ENCODE results near the gene MICAL3.
"Not testable (repeated sequence)": the region's sequence is repeated elsewhere in the genome, so short reads cannot be mapped to it uniquely, and the experiment has no call there.

The MICAL3 gene

DNA sequence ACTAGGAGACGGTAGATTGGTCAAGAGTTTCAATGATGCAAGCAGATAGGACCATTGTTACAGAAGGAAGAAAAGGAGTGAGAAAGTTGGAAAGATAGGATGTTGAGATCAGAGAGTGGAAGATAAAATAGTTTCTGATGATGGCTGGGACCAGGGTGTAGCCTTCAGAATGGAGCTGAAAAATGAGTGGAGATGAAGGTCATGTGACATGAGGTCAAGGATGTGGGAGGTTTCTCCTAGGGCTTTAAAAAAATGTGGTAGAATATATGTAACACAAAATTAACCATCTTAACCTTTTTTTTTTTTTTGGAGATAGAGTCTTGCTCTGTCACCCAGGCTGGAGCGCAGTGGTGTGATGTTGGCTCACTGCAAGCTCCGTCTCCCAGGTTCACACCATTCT, 35.1 kb upstream of the MICAL3 start:
- DNase-seq (ENCODE audit: low spot score) (no peak), FAIRE-seq (no peak)

DNA sequence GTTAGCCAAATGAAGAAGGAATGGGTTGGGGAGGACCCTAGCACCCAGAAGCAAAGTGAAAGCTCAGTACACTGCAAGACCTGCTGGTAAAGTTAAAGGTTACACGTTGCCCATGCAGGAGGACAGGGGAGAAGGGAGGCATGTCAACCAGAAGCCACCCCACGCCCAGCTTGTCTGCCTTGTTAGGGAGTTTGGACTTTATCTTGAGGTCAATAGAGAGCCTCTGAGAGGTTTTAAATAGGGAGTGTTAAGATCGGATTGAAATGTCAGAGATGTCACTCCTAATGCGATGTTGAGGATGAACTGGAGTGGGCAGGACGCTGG, 34.7 kb upstream of the MICAL3 start:
- DNase-seq (ENCODE audit: low spot score) (no peak), FAIRE-seq (no peak)

DNA sequence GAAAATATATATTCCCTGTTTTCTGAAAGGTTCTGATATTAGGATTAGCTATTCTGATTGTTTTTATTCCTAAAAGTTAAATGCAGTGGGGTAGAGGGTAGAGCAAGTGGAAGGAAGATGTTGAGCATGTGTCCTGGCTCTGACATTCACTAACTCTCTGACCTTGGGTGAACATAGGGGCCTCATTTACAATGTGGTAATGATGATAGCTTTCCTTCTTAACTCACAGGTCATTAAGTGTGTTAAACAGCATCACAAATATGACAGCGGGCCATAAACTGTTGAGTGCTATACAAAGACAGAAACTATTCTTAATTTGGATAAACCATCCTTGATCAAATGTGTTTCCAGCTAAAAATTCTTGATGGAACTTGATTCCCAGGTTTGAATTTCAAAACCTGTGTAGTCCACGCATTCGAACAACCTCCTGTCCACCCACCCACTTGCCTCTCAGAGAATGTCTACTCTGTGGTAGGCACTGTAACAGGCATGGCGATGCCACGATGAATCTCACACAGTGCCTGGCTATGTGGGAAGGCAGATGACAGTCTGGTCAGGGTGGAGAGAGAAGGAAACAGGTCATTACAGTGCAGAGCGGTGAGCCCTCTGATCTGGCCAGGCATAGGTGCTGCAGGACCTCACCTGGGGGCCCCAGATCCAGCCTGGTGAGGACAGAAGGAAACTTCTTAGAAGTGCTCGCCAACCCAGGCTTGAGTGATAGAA, 34.2 kb upstream of the MICAL3 start:
- no peak for FAIRE-seq
- DNase-seq (ENCODE audit: low spot score): no peak

DNA sequence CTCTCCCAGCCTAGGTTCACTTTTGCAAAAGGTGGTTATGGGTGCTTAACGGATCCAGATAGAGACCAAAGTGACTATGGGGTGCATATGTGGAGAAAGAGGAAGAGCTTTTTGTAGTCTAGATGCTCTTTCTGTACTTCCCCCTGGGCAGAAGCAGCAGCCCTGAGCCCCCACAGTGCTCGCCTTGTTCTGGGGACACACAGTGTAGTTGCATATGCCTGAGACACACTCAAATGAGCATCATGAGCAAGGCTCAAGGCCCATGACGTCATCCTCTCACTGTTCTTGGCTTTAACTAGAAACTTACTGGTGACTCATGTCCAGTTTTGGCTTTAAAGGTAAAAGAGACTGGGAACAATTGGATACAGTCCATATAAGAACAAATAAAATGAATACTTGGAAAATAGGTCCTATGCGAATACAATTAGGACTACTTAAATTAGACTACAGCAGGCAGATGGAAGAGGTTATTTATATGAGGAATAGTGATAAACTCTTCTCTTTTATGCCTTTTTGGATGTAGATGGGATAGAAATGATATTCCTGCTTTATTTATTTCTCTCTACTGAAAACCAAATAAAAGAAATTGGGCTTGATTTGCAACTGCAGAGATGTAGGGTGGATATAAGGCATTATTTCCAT, 33.3 kb upstream of the MICAL3 start:
- FAIRE-seq (peak; percentile 90), DNase-seq (ENCODE audit: low spot score) (peak; percentile 87)

DNA sequence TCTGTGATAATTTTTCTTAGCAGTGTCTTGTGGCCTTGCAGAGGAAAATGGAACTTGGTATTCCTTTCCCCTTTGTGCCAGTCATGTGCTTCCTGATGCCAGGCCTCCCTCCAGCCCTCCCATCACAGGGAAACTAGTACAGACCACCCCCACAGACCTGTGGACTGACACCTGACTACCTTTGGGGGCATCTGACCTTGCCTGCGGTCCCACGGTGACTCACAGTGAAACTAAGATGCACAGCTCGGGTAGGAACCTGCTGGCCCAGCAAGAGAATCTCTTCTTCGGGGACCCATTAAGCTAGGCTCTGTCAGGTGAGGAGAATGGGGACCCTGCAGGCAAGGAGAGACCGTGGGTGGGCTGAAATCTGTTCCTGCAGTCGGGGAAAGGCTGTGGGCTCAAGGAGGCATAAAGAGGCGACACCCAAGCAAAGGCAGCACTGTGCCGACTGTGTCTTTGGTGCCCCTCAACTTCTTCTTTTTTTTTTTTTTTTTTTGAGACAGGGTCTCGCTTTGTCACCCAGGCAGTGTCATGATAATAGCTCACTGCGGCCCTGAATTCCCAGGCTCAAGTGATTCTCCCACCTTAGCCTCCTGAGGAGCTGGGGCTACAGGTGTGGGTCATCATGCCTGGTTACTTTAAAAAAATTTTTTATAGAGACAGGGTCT, 32.6 kb upstream of the MICAL3 start:
- FAIRE-seq (no peak), DNase-seq (ENCODE audit: low spot score) (no peak)

DNA sequence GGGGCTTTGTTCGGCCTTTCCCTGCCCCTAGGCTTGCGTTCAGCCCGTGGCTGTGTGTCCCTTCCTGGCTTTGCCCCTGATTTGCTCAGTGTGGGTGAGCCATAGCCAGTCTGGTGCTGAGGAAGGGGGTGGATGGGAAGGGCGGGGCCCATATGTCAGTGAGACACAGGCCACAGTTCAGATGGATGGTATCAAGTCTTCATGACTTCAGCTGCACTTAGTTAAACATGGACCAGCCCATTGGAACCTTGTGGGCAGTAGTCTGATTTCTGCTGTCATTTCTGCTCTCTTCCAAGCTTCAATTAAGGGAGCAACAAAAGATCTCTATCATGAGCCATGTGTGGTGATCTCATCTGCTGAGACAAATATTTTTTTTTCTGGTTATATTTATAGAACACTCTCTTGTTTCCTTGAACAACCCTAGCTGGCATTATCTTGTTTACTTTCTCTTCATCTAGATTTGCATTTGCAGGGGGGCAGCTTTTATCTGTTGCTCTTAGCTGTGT, 31.9 kb upstream of the MICAL3 start:
- FAIRE-seq: peak; percentile 72
- DNase-seq (ENCODE audit: low spot score): peak; percentile 75

DNA sequence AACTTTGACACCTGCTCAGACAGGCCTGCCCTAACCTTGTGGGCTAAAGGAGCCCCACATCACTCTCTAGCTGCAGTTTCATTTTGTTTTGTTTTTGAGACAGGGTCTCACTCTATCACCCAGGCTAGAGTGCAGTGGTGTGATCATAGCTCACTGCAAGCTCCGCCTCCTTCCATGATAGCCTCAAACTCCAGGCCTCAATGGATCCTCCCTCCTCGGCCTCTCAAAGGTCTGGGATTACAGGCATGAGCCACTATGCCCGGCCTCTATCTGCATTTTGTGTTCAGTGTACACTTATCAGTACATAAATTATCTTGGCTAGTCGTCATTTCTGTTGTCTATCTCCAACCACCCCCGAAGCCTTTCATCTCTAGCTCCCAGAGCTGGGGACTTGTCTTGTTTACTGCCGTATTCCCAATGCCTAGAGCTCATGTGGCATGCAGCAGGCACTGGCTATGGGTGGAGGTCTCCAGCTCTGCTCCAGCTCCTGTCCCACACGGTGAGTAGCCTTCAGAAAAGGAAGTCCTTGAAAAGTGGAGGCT, 31.3 kb upstream of the MICAL3 start:
- FAIRE-seq: no peak
- no peak for DNase-seq (ENCODE audit: low spot score)

DNA sequence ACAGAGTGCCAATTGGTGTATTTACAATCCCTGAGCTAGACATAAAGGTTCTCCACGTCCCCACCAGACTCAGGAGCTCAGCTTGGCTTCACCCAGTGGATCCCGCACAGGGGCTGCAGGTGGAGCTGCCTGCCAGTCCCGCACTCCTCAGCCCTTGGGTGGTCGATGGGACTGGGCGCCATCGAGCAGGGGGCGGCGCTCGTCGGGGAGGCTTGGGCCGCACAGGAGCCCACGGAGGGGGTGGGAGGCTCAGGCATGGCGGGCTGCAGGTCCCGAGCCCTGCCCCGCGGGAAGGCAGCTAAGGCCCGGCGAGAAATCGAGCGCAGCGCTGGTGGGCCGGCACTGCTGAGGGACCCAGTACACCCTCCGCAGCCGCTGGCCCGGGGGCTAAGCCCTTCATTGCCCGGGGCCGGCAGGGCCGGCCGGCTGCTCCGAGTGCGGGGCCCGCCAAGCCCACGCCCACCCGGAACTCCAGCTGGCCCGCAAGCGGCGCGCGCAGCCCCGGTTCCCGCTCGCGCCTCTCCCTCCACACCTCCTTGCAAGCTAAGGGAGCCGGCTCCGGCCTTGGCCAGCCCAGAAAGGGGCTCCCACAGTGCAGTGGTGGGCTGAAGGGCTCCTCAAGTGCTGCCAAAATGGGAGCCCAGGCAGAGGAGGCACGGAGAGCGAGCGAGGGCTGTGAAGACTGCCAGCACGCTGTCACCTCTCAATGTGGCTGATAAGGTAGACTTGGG, 29.0 kb upstream of the MICAL3 start:
- FAIRE-seq; DNase-seq (ENCODE audit: low spot score): not testable (repeated sequence)

DNA sequence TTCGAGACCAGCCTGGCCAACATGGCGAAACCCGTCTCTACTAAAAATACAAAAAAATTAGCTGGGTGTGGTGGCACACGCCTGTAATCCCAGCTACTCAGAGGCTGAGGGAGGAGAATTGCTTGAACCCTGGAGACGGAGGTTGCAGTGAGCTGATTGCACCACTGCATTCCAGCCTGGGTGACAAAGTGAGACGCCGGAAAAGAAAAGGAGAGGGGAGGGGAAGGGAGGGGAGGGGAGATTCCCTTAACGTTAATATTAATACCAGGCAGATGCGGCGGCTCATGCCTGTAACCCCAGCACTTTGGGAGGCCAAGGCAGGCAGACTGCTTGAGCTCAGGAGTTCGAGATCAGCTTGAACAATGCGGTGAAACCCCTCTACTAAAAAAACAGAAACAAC, 26.8 kb upstream of the MICAL3 start:
- FAIRE-seq; DNase-seq (ENCODE audit: low spot score): not testable (repeated sequence)

DNA sequence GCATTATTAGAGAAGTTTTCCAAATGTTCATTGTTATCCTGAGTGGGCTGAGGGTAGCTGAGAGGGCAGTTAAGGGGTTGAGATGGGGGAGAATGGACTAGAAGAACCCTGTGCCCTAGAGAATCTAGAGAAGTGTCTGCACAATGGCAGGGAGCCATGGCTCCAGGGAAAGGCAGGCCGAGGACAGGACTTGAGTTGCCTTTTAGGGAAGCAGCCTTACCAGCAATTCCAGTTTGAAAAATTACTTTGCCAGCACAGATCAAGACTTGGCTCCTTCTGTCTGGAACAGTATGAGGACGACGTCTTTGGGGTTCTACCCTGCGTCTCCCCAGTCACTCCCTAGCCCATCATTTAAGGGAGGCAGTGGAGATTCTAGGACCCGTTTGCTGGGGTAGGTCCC, 25.7 kb upstream of the MICAL3 start:
- DNase-seq (ENCODE audit: low spot score) (no peak), FAIRE-seq (no peak)

DNA sequence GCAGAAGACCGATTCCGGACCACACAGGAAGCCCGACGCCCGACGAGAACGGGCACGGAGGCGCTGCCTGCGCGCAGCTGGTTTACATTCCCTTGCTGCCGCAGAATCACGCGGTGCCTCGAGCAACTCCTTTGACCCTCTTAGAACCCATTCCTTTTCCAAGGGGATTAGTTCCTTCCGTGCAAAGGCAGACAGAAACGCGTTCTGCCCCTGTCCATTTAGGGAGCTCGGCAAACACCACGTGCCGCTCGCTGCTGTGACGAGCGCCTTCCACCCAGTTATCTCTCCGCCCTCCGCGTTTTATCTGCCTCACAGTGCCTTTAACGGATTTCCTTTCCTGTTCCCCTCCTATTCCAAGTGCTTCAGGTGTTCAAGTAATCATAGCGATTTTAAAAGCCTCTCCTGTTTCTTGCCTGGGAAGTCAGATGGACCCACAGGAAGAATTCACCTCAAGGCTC, 24.1 kb upstream of the MICAL3 start:
- no peak for DNase-seq (ENCODE audit: low spot score)
- no peak for FAIRE-seq

DNA sequence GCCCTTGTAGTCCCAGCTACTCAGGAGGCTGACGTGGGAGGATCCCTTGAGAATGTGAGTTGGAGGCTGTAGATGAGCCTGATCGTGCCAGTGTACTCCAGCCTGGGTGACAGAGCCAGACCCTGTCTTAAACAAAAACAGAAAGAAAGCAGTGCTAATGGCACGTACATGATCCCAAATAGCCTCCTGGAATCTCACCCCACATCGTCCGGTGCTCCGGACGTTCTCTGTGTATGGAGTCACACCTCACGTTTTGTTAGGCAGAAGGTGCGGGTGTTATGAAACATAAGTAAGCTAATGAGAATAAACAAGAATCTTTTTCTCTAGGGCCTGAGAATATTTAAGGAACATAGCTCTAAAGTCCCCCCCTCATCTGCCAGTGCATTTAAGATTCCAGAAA, 23.7 kb upstream of the MICAL3 start:
- no peak for FAIRE-seq
- DNase-seq (ENCODE audit: low spot score): no peak

DNA sequence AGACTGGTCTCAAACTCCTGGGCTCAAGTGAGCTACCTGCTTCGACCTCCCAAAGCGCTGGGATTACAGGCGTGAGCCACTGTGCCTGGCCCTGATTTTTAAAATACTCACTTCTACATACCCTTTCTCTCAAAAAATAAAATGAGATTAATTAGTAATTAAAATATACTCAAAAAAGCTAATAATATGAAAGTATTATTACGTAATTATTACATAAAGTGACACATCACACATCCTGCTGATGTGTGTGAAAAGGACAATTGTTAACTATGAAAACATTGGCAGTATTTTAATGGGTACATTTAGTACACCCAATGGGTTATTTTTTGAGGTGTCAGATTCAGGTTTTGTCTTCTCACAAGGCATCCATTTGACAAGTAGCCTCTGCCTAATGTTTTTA, 21.4 kb upstream of the MICAL3 start:
- FAIRE-seq: no peak
- DNase-seq (ENCODE audit: low spot score): no peak

DNA sequence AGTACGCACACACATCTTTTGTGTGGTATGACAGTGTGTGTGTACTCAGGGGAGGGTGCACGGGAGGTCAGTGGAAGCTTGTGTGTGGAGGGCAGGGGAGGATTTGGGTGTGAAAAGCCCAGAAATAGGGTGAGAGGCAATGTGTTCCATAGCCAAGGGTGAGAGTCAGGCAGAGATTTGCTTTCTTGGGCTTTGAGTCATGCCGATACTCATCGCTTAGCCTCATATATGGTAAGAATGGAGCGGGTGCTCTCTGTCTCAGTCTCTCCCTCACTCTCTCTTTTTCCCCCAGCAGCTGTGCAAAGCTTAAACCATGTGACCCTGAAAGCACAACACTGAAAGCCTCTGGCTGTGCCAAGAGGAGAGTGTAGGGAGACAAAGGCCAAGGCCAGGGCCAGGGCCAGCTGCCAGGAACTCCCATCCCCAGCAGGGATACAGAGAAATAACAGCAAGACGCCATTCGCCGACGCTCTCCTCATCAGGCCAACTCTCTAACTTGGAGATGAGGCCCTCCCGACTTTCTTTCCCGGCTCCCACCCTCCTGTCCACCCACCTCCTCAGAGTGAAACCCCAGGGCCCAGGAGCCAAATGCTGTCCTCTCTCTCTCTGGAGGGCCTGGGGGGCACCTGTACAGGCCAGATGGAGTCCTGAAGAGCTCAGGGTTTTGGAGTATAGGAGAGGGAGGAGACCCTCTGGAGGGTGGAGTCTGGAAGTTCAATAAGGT, 20.3 kb upstream of the MICAL3 start:
- no peak for DNase-seq (ENCODE audit: low spot score)

DNA sequence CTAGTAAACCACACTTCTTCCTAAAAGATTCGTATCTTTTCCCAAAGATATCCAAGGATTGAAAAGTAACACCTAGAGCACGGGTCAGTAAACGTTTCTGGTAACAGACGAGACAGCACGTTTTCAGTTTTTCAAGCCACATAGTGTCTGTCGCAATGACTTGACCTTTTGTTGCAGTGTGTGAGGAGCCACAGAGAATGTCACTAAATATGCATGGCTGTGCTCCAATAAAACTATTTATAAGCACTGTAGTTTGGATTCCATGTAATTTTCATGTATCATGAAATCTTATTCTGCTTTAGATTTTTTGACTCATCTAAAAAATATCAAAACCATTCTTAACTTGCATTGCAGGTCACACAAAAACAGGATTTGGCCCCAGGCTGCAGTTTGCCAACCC, 18.3 kb upstream of the MICAL3 start:
- DNase-seq (ENCODE audit: low spot score) (no peak), FAIRE-seq (no peak)

More for the DNA sequence above, 20.3 kb upstream of the MICAL3 start:
- FAIRE-seq: no peak

DNA sequence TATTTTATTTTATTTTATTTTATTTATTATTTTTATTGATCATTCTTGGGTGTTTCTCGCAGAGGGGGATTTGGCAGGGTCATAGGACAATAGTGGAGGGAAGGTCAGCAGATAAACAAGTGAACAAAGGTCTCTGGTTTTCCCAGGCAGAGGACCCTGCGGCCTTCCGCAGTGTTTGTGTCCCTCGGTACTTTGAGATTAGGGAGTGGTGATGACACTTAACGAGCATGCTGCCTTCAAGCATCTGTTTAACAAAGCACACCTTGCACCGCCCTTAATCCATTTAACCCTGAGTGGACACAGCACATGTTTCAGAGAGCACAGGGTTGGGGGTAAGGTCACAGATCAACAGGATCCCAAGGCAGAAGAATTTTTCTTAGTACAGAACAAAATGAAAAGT, 16.5 kb upstream of the MICAL3 start:
- not testable (repeated sequence) for DNase-seq (ENCODE audit: low spot score); FAIRE-seq

DNA sequence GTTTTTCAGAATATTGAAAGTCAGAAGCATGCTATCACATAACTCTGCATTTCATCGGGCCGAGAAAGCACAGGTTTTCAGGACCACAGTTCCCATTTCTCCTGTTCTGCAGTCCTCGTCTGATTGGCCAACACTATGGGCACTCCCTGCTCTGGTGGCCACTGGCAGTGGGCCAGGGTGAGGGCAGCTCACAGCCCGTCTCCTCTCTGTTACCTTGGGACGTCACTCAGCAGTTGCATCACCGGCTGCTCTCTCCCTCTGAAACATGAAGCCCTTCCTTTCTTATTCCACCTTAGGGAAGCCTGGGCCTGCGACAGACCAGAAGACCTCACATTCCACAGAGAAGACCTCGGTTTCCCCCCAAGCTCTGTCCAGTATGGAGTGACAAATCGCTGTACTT, 11.4 kb upstream of the MICAL3 start:
- DNase-seq (ENCODE audit: low spot score) (peak; percentile 74), FAIRE-seq (no peak)

DNA sequence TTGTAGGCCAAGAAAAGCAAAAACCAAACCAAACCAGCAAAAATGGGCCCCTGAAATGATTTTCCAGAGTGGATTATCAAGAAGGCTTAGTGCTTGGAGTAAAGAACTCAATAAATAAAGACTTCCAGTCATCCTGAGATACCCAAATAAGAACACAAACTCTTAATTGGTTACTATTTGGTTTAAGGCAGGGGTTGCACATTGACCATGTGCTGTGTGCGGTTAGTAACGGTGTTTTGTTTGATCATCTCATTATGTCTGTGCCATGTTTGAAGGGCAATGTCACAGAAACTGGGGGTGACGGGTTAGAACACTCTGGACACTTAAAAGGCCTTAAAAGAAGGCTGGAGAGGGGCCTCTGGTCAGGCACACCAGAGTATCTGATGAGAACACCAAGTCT, 9.7 kb upstream of the MICAL3 start:
- FAIRE-seq: no peak
- no peak for DNase-seq (ENCODE audit: low spot score)

DNA sequence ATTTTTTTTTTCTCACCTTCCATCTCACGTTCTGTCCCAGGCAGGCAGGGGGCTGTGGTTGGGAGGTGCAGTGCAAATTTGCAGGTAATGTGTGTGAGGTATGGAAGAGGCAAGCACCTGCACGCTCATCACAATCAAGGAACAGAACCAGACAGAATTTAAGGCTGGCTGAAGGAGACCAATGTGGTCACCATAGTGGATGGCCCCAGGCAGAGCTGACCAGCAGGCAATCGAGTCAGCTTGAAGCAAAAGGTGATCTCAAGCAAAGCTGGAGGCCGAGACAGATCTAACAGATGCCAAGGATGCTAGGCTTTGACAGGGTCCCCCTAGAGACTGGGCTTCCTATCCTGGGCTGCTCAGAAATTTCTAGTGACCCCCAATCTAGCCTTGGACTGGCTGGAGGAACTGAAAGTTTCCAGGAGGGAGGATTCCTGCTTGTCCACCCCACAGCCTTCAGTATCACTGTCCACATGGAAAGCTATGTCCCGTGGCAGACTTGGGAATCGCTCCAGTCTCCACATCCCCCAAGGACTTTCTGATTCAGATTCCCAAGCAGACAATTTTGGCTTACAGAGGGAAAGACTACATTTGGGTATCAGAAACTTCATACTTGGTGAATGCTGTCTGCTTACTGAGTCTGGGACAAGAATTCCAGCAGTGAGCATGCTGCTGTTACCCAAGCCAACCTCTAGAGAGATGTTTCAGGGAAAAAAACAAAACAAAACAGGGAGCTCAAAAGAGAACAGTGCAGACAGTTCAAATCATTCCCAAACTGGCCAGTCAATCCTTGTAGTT, 9.0 kb upstream of the MICAL3 start:
- no peak for FAIRE-seq
- DNase-seq (ENCODE audit: low spot score): no peak

Measured in RCC 7860 (cell line).